PFSK-1 (cell line): ENCODE measurements around the gene TCP1.

Source experiments
- FOXP2 ChIP-seq: optimal IDR thresholded peaks from 2 replicates; pipeline ENCODE3; 2011; ENCODE audit warnings: borderline replicate concordance, control low read depth, inconsistent platforms; ENCODE audit not compliant: insufficient read depth; ENCODE audit errors: extremely low read length, extremely low read depth
- POLR2AphosphoS5 ChIP-seq: IDR thresholded peaks from 2 replicates; pipeline ENCODE4 v1.6.1; 2012; ENCODE audit warnings: low read depth, mild to moderate bottlenecking, control low read depth, low read length, moderate library complexity
- SIN3A ChIP-seq: IDR thresholded peaks from 2 replicates; pipeline ENCODE4 v1.6.1; 2012; ENCODE audit warnings: mild to moderate bottlenecking, low read length, moderate library complexity, borderline replicate concordance; ENCODE audit not compliant: insufficient read depth
- TAF1 ChIP-seq: IDR thresholded peaks from 2 replicates; pipeline ENCODE4 v1.6.1; 2012; ENCODE audit warnings: low read length, control low read depth, borderline replicate concordance; ENCODE audit not compliant: insufficient read depth
- TF ChIP-seq, protein P1 (sequence below), 2 experiments: IDR thresholded peaks; 2 replicates each; pipeline versions ENCODE4 v1.6.1 to v1.8.0; 2011 to 2012; ENCODE audit warnings: low read depth in 2 of 2, low read length in 2 of 2, control low read depth in 1 of 2, inconsistent platforms in 1 of 2, mild to moderate bottlenecking in 1 of 2, moderate library complexity in 1 of 2; ENCODE audit not compliant: insufficient read depth in 1 of 2

TCP1 gene

DNA sequence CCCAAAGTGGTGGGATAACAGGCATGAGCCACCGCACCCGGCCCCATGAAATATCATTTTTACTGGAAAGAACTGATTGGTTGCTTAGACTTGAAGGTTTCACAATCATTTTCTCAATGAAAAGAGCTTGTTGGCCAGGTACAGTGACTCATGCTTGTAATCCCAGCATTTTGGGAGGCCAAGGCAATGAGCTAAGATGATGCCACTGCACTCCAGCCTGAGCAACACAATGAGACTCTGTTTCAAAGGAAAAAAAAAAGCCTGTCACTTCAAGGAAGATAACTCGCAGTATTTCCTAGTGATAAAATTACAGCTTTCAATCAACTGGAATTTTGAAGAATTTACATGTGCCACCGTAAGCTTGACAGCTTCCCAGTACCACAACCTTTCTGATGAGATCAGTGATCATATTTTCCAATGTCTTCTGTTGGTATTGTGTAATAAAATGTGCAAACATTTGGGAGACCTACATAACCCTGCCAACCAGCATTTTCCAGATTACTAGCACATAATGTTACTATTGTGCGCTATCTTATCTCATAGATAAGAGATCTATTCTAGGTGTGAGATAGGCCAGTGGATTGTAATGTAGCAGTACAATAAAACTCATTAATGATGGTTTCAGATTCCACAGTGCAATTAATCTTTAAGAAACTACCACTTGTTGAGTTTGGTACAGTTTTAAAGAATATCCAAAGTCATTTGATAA lies 17.9 kb upstream of the TCP1 start:
- no peak for TF ChIP-seq FOXP2
- TF ChIP-seq TAF1: no peak

DNA sequence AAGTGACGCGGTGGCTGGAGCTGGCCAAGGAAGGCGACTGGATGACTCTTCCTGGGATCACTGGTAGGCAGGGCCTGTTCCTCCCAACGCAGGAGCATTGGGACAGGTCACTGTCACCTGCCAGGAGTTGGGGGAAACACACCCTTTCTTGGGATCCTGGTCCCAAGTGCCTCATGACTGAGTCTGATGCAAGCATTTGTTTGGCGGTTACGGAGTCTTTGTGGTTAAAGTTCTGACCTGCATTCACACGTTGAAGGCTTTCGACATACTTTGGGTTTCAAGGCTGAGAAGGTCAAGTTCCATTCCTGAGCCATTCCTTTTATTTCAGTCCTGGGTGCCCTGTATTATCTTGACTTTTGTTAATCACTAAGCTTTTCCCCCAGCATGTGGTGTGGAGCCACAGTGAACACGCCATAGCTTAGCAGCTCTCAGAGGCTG lies 16.6 kb upstream of the TCP1 start:
- TF ChIP-seq POLR2AphosphoS5 (no peak), FOXP2 (no peak), TAF1 (no peak), SIN3A (no peak)
- TF ChIP-seq, protein P1, sequence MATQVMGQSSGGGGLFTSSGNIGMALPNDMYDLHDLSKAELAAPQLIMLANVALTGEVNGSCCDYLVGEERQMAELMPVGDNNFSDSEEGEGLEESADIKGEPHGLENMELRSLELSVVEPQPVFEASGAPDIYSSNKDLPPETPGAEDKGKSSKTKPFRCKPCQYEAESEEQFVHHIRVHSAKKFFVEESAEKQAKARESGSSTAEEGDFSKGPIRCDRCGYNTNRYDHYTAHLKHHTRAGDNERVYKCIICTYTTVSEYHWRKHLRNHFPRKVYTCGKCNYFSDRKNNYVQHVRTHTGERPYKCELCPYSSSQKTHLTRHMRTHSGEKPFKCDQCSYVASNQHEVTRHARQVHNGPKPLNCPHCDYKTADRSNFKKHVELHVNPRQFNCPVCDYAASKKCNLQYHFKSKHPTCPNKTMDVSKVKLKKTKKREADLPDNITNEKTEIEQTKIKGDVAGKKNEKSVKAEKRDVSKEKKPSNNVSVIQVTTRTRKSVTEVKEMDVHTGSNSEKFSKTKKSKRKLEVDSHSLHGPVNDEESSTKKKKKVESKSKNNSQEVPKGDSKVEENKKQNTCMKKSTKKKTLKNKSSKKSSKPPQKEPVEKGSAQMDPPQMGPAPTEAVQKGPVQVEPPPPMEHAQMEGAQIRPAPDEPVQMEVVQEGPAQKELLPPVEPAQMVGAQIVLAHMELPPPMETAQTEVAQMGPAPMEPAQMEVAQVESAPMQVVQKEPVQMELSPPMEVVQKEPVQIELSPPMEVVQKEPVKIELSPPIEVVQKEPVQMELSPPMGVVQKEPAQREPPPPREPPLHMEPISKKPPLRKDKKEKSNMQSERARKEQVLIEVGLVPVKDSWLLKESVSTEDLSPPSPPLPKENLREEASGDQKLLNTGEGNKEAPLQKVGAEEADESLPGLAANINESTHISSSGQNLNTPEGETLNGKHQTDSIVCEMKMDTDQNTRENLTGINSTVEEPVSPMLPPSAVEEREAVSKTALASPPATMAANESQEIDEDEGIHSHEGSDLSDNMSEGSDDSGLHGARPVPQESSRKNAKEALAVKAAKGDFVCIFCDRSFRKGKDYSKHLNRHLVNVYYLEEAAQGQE (IDR thresholded peaks at IDR 0.05; ENCODE audit: insufficient read depth in 1 of 2, low read depth in 2 of 2, low read length in 2 of 2): no peak

DNA sequence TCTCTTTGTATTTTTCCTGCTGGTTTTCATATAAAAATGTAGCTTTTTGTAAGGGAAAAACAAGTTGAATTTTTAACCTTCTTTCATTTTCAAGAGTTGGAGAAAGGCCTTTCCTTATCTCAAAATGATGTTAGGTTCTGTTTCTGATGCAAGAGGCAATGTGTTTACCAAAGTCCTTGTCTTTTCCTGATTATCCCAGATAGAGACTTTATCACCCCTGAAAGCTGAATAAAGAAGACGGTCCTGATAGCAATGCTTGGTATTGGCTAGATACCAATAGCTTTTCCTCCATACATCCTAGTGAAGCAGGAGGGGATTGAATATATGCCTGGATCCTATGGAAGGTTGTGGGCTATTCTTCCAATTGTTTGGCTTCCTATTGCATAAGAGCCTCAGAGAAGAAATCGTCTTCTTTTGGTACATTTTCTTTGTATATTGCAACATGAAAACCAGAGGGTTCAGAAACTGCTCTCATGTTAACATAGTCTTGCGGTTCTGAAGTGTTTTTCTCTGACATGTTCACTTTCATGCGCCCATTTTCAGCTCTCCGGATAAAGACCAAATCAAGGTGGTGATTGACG lies 16.1 kb upstream of the TCP1 start:
- no peak for TF ChIP-seq TAF1
- TF ChIP-seq POLR2AphosphoS5: no peak
- TF ChIP-seq FOXP2: no peak
- TF ChIP-seq, protein P1 (IDR thresholded peaks at IDR 0.05; ENCODE audit: insufficient read depth in 1 of 2, low read depth in 2 of 2, low read length in 2 of 2): no peak
- no peak for TF ChIP-seq SIN3A

DNA sequence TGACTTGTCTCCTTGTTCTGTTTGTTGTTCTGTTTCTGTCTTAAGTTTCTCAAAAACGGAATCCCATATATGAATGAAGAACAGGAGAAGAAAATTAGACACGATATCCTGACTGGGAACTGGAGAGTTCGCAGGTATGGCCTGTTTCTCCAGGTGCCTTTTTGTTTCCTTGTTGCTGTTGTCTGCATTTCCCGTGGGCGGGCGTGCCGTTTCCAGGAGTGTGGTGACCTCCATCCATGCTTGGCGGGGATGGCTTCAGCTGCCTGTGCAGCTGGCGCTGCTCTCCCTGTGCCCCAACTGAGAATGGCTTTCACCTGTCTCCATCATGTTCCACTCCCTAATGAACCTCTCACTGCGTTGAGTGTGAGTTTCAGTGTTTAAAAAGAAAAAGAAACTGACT lies 15.1 kb upstream of the TCP1 start:
- TF ChIP-seq TAF1: no peak

DNA sequence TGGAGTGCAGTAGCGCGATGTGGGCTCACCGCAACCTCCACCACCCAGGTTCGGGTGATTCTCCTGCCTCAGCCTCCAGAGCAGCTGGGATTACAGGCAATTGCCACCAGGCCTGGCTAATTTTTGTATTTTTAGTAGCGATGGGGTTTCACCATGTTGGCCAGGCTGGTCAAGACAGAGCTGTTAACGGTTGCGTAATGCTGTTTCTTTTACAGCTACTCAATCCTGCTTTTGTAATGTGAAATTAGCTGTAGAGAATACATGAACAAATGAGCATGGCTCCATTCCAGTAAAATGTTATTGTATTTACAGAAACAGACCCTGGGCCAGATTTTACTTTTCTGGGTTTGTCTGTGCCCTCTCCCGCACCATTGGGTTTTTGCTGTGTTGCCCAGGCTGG lies 12.5 kb upstream of the TCP1 start:
- TF ChIP-seq, protein P1 (IDR thresholded peaks at IDR 0.05; ENCODE audit: insufficient read depth in 1 of 2, low read depth in 2 of 2, low read length in 2 of 2): no peak
- TF ChIP-seq SIN3A (no peak), FOXP2 (no peak), TAF1 (no peak), POLR2AphosphoS5 (no peak)

DNA sequence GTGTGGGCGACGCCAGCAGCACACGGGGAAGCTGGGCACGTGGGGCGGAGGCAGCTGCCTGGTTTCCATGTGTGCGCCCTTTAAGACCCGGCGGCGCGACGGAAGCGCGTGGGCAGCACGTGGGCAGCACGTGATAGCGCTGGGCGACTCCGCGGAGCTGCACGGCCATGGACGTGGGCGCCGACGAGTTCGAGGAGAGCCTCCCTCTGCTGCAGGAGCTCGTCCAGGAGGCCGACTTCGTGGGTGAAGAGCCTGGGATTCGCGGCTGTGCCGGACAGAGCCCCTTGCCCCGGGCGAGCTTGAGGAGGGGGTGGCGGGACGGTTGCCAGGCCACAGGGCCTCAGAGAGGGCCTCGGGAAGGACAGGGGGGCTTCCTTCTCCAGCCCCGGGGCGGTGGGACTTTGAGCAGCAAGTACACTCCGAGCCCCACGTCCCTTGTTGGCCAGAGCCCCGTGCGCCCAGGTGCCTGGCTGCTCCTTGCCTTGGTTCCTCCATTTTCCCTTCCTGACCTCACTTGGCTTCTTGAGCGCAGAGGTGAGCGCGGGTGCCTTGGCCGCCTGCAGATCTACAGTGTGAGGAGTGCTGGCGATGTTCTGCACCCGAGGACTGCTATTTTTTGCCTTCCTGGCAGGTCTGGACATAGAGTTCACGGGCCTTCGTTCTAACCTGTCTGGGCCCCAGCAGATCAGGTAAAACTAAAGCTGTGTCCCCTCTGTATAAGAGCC lies 10.9 kb upstream of the TCP1 start, which contains the start of gene PNLDC1:
TSS of gene PNLDC1 (plus strand) at position 136 of the 725 bp plus-strand sequence. CDS start at position 168, 32 bp downstream.
- TF ChIP-seq, protein P1 (IDR thresholded peaks at IDR 0.05; ENCODE audit: insufficient read depth in 1 of 2, low read depth in 2 of 2, low read length in 2 of 2): no peak
- TF ChIP-seq SIN3A (no peak), FOXP2 (no peak), TAF1 (no peak), POLR2AphosphoS5 (no peak)
